ENCODE results near the gene LENG1.

Gene LENG1

GRCh38 chr19:54204767-54205468 is 45.4 kb upstream of the LENG1 start:
- H3K9ac ChIP-seq (ENCODE audit: low read length): no peak overlapping the region
- no peak overlapping the region for H3K4me3 ChIP-seq (ENCODE audit: low read length)
- peaks cover 75% of the 10 kb centered on the region for H3K4me1 ChIP-seq (ENCODE audit: low read length)
- peaks cover 81% of the 10 kb centered on the region for H3K79me2 ChIP-seq (ENCODE audit: low read length)
- H4K20me1 ChIP-seq (ENCODE audit: insufficient read depth, low read length): peaks cover 88% of the 10 kb centered on the region
- H3K9me3 ChIP-seq (ENCODE audit: insufficient read depth, low read length): no peaks in the 10 kb centered on the region
- peak overlapping the region; percentile 99 for H3K4me2 ChIP-seq (ENCODE audit: low read length)
- TF ChIP-seq EZH2phosphoT487 (IDR thresholded peaks at IDR 0.05; ENCODE audit: low read depth): no peak
- no peak for TF ChIP-seq CTCF (IDR thresholded peaks at IDR 0.05; ENCODE audit: low read depth, low read length)
- H3K36me3 ChIP-seq (replicated peaks; ENCODE audit: low read depth, low read length): peaks cover 76% of the 10 kb centered on the region
- no peaks in the 10 kb centered on the region for H3K27me3 ChIP-seq (ENCODE audit: low read depth, low read length)
- H2AFZ ChIP-seq (ENCODE audit: low read depth, low read length): no peak overlapping the region
- no peak overlapping the region for H3K27ac ChIP-seq (ENCODE audit: low read length)

GRCh38 chr19:54203151-54203611 is 43.7 kb upstream of the LENG1 start:
- peak overlapping the region; percentile 99 for H3K4me2 ChIP-seq (ENCODE audit: low read length)
- H4K20me1 ChIP-seq (ENCODE audit: insufficient read depth, low read length): peaks cover 70% of the 10 kb centered on the region
- TF ChIP-seq EZH2phosphoT487 (IDR thresholded peaks at IDR 0.05; ENCODE audit: low read depth) (no peak), CTCF (IDR thresholded peaks at IDR 0.05; ENCODE audit: low read depth, low read length) (no peak)
- H3K27ac ChIP-seq (ENCODE audit: low read length): peak overlapping the region; percentile 79
- peaks cover 84% of the 10 kb centered on the region for H3K79me2 ChIP-seq (ENCODE audit: low read length)
- no peak overlapping the region for H2AFZ ChIP-seq (ENCODE audit: low read depth, low read length)
- peak overlapping the region; percentile 80 for H3K4me3 ChIP-seq (ENCODE audit: low read length)
- no peaks in the 10 kb centered on the region for H3K27me3 ChIP-seq (ENCODE audit: low read depth, low read length)
- H3K4me1 ChIP-seq (ENCODE audit: low read length): peaks cover 71% of the 10 kb centered on the region
- peaks cover 71% of the 10 kb centered on the region for H3K36me3 ChIP-seq (replicated peaks; ENCODE audit: low read depth, low read length)
- peak overlapping the region; percentile 91 for H3K9ac ChIP-seq (ENCODE audit: low read length)
- H3K9me3 ChIP-seq (ENCODE audit: insufficient read depth, low read length): no peaks in the 10 kb centered on the region

GRCh38 chr19:54201980-54202379 is 42.5 kb upstream of the LENG1 start:
- Histone ChIP-seq H3K36me3 (replicated peaks; ENCODE audit: low read depth, low read length) (peaks cover 62% of the 10 kb centered on the region), H3K27me3 (ENCODE audit: low read depth, low read length) (no peaks in the 10 kb centered on the region), H2AFZ (ENCODE audit: low read depth, low read length) (no peak overlapping the region), H3K27ac (ENCODE audit: low read length) (peak overlapping the region; percentile 79), H3K4me3 (ENCODE audit: low read length) (peak overlapping the region; percentile 80), H3K4me1 (ENCODE audit: low read length) (peaks cover 59% of the 10 kb centered on the region), H3K9ac (ENCODE audit: low read length) (peak overlapping the region; percentile 91), H3K9me3 (ENCODE audit: insufficient read depth, low read length) (no peaks in the 10 kb centered on the region), H4K20me1 (ENCODE audit: insufficient read depth, low read length) (peaks cover 58% of the 10 kb centered on the region), H3K79me2 (ENCODE audit: low read length) (peaks cover 77% of the 10 kb centered on the region), H3K4me2 (ENCODE audit: low read length) (peak overlapping the region; percentile 99)
- TF ChIP-seq CTCF (IDR thresholded peaks at IDR 0.05; ENCODE audit: low read depth, low read length): no peak
- no peak for TF ChIP-seq EZH2phosphoT487 (IDR thresholded peaks at IDR 0.05; ENCODE audit: low read depth)

GRCh38 chr19:54201172-54201701 is 41.7 kb upstream of the LENG1 start:
- Histone ChIP-seq H3K36me3 (replicated peaks; ENCODE audit: low read depth, low read length) (peaks cover 54% of the 10 kb centered on the region), H3K9me3 (ENCODE audit: insufficient read depth, low read length) (no peaks in the 10 kb centered on the region), H3K9ac (ENCODE audit: low read length) (peak overlapping the region; percentile 91), H3K27ac (ENCODE audit: low read length) (peak overlapping the region; percentile 79), H3K27me3 (ENCODE audit: low read depth, low read length) (no peaks in the 10 kb centered on the region), H4K20me1 (ENCODE audit: insufficient read depth, low read length) (peaks cover 51% of the 10 kb centered on the region), H3K4me2 (ENCODE audit: low read length) (peak overlapping the region; percentile 99), H3K4me3 (ENCODE audit: low read length) (peak overlapping the region; percentile 80), H3K79me2 (ENCODE audit: low read length) (peaks cover 70% of the 10 kb centered on the region), H2AFZ (ENCODE audit: low read depth, low read length) (no peak overlapping the region), H3K4me1 (ENCODE audit: low read length) (peaks cover 52% of the 10 kb centered on the region)
- TF ChIP-seq CTCF (IDR thresholded peaks at IDR 0.05; ENCODE audit: low read depth, low read length): no peak
- no peak for TF ChIP-seq EZH2phosphoT487 (IDR thresholded peaks at IDR 0.05; ENCODE audit: low read depth)

Data from OCI-LY3 (cell line).